ENCODE measurements around the gene MILR1. TPM values are rescaled to one million over a fixed set of nuclear protein-coding genes. Genes with fewer than 3 reads are reported as not detected.

Gene MILR1
- total and polyA plus RNA-seq, 7 experiments from 2014 or later: 1.1 to 17.9 (median 1.6) TPM; not detected in 2

GRCh38 chr17:64443086-64443760 lies 5.7 kb upstream of the MILR1 start:
- intact Hi-C loops (cut with micrococcal nuclease): loop anchor here in 1 of 2 donors (2.0 kb wide), 1 partner anchor 14 kb away; no protein-coding TSS in a partner anchor
- H3K4me3 Mint-ChIP-seq: peak overlapping the region in 1 of 10 donors; percentile 84
- peaks cover 4 to 15% (median 8%) of the 10 kb centered on the region in 5 donors for H3K36me3 Mint-ChIP-seq
- POLR2A ChIA-PET: interaction anchor here (1.5 kb wide), 1 partner anchor 13 kb away, joined by 7 read pairs; no protein-coding TSS in a partner anchor
- H3K9me3 ChIP-seq (ENCODE audit: control insufficient read depth in 2 of 3, low read length in 3 of 3): peaks cover 0 to 6% (median 2%) of the 10 kb centered on the region in 3 experiments
- H3K36me3 ChIP-seq (ENCODE audit: control insufficient read depth in 2 of 3, insufficient read depth in 3 of 3, low read length in 3 of 3): no peaks in the 10 kb centered on the region
- no peak for ATAC-seq
- H3K4me3 ChIP-seq (ENCODE audit: low read length): no peak overlapping the region
- no peak for DNase-seq
- H3K27me3 ChIP-seq (ENCODE audit: control insufficient read depth in 2 of 2, insufficient read depth in 2 of 2, low read length in 2 of 2): no peaks in the 10 kb centered on the region
- H3K27me3 Mint-ChIP-seq: no peaks in the 10 kb centered on the region
- peak overlapping the region in 4 of 9 donors; percentile 9 to 85 (median 62) for H3K27ac Mint-ChIP-seq
- H3K4me1 ChIP-seq (ENCODE audit: control insufficient read depth in 2 of 2, insufficient read depth in 2 of 2, low read length in 2 of 2): peaks cover 7 to 12% of the 10 kb centered on the region in 2 donors
- peaks cover 5 to 15% (median 10%) of the 10 kb centered on the region in 11 donors for H3K9me3 Mint-ChIP-seq
- peaks cover 17 to 40% (median 36%) of the 10 kb centered on the region in 7 donors for H3K4me1 Mint-ChIP-seq
- CTCF ChIA-PET: interaction anchor here (0.6 to 1.3 kb wide), 4 partner anchors 13 to 204 kb away, joined by 3 to 4 read pairs (median 4); no protein-coding TSS in a partner anchor
- no peak overlapping the region for H3K27ac ChIP-seq (ENCODE audit: low read depth, low read length)

GRCh38 chr17:64447526-64447925 lies 1.4 kb upstream of the MILR1 start:
- Histone ChIP-seq H3K27ac (ENCODE audit: low read depth, low read length) (no peak overlapping the region), H3K36me3 (ENCODE audit: control insufficient read depth in 2 of 3, insufficient read depth in 3 of 3, low read length in 3 of 3) (no peaks in the 10 kb centered on the region), H3K4me1 (ENCODE audit: control insufficient read depth in 2 of 2, insufficient read depth in 2 of 2, low read length in 2 of 2) (peaks cover 3% of the 10 kb centered on the region in 2 donors), H3K4me3 (ENCODE audit: low read length) (no peak overlapping the region), H3K9me3 (ENCODE audit: control insufficient read depth in 2 of 3, low read length in 3 of 3) (no peaks in the 10 kb centered on the region), H3K27me3 (ENCODE audit: control insufficient read depth in 2 of 2, insufficient read depth in 2 of 2, low read length in 2 of 2) (no peaks in the 10 kb centered on the region)
- peak overlapping the region in 1 of 9 donors; percentile 43 for H3K27ac Mint-ChIP-seq
- ATAC-seq: no peak
- ChIA-PET CTCF (no interaction called here), POLR2A (interaction anchor here (0.7 to 1.6 kb wide), 3 partner anchors 51 to 665 kb away, joined by 3 to 6 read pairs (median 5); no protein-coding TSS in a partner anchor)
- H3K4me1 Mint-ChIP-seq: peaks cover 10 to 35% (median 20%) of the 10 kb centered on the region in 7 donors
- no peak overlapping the region for H3K4me3 Mint-ChIP-seq
- H3K36me3 Mint-ChIP-seq: no peaks in the 10 kb centered on the region
- H3K27me3 Mint-ChIP-seq: no peaks in the 10 kb centered on the region
- intact Hi-C loops (cut with micrococcal nuclease): no loop called here
- no peaks in the 10 kb centered on the region for H3K9me3 Mint-ChIP-seq
- no peak for DNase-seq

GRCh38 chr17:64449545-64449944 lies 630 bp downstream of the MILR1 start:
- Mint-ChIP-seq H3K9me3 (no peaks in the 10 kb centered on the region), H3K4me3 (peak overlapping the region in 1 of 10 donors; percentile 67), H3K27me3 (peaks cover 0 to 2% (median 0%) of the 10 kb centered on the region in 5 donors), H3K36me3 (no peaks in the 10 kb centered on the region), H3K4me1 (peaks cover 5 to 23% (median 11%) of the 10 kb centered on the region in 7 donors), H3K27ac (peak overlapping the region in 2 of 9 donors; percentile 21 to 50)
- Histone ChIP-seq H3K27ac (ENCODE audit: low read depth, low read length) (no peak overlapping the region), H3K27me3 (ENCODE audit: control insufficient read depth in 2 of 2, insufficient read depth in 2 of 2, low read length in 2 of 2) (no peaks in the 10 kb centered on the region), H3K4me1 (ENCODE audit: control insufficient read depth in 2 of 2, insufficient read depth in 2 of 2, low read length in 2 of 2) (no peaks in the 10 kb centered on the region), H3K4me3 (ENCODE audit: low read length) (no peak overlapping the region), H3K9me3 (ENCODE audit: control insufficient read depth in 2 of 3, low read length in 3 of 3) (no peaks in the 10 kb centered on the region), H3K36me3 (ENCODE audit: control insufficient read depth in 2 of 3, insufficient read depth in 3 of 3, low read length in 3 of 3) (no peaks in the 10 kb centered on the region)
- ATAC-seq (peak; percentile 27), DNase-seq (no peak)
- intact Hi-C loops (cut with micrococcal nuclease): no loop called here
- ChIA-PET CTCF (interaction anchor here (1.4 to 1.5 kb wide), 2 partner anchors 28 to 31 kb away, joined by 3 to 4 read pairs; no protein-coding TSS in a partner anchor), POLR2A (interaction anchor here (1.3 to 1.4 kb wide), 2 partner anchors 41 to 56 kb away, joined by 3 to 7 read pairs; no protein-coding TSS in a partner anchor)

DNA sequence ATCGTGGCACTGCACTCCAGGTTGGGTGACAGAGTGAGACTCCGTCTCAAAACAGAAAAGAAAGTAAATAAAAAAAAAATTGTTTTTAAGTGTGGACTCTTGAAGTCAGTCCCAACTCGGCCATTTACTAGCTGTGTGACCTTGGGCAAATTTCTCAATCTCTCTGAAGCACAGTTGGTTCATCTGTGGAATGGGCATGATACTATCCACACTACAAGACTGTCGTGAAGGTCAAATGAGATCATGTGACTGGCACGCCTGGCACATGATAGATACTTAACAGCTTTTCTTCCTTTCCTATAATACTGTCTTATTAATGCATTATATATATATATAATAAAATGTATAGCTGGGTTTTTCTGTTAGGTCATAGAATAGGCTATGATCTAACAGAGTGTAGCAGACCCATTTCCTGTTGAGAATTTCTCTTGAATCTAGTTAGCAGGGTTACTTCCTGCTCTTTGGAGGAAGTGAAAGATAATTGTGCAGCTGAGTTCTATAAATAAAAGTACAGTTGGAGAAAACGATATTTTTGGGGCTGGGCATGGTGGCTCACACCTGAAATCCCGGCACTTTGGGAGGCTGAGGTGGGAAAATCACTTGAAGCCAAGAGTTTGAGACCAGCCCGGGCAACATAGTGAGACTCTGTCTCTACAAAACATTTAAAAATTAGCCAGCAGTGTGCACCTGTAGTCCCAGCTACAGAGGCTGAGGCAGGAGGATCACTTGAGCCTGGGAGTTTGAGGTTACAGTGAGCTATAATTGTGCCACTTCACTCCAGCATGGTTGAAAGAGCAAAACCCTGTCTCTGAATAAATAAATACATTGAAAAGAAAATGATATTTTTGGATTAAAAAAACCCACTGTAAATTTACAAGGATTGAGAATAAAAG lies 7.3 kb downstream of the MILR1 start:
- Histone ChIP-seq H3K36me3 (ENCODE audit: control insufficient read depth in 2 of 3, insufficient read depth in 3 of 3, low read length in 3 of 3) (no peaks in the 10 kb centered on the region), H3K4me3 (ENCODE audit: low read length) (no peak overlapping the region), H3K9me3 (ENCODE audit: control insufficient read depth in 2 of 3, low read length in 3 of 3) (no peaks in the 10 kb centered on the region), H3K4me1 (ENCODE audit: control insufficient read depth in 2 of 2, insufficient read depth in 2 of 2, low read length in 2 of 2) (peaks cover 5 to 10% of the 10 kb centered on the region in 2 donors), H3K27ac (ENCODE audit: low read depth, low read length) (peak overlapping the region; percentile 43), H3K27me3 (ENCODE audit: control insufficient read depth in 2 of 2, insufficient read depth in 2 of 2, low read length in 2 of 2) (no peaks in the 10 kb centered on the region)
- Mint-ChIP-seq H3K4me3 (peak overlapping the region in 9 of 10 donors; percentile 43 to 82 (median 64)), H3K27me3 (peaks cover 0 to 2% (median 0%) of the 10 kb centered on the region in 5 donors), H3K27ac (peak overlapping the region; percentile 64 to 96 (median 89)), H3K36me3 (peaks cover 0 to 2% (median 0%) of the 10 kb centered on the region in 5 donors), H3K9me3 (peaks cover 0 to 2% (median 0%) of the 10 kb centered on the region in 11 donors), H3K4me1 (peaks cover 17 to 46% (median 35%) of the 10 kb centered on the region in 7 donors)
- peak; percentile 72 for ATAC-seq
- POLR2A ChIA-PET: interaction anchor here (0.6 to 3.8 kb wide), 15 partner anchors 10 to 514 kb away, joined by 3 to 39 read pairs (median 3); partner anchors contain the start of genes CEP95, DDX5 and POLG2
- intact Hi-C loops (cut with micrococcal nuclease): loop anchor here in 1 of 2 donors (2.0 kb wide), 1 partner anchor 13 kb away; no protein-coding TSS in a partner anchor
- peak in 6 of 9 donors; percentile 7 to 47 (median 39) for DNase-seq
- CTCF ChIA-PET: interaction anchor here (1.0 to 1.3 kb wide), 6 partner anchors 13 to 36 kb away, joined by 3 to 5 read pairs (median 4); no protein-coding TSS in a partner anchor

DNA sequence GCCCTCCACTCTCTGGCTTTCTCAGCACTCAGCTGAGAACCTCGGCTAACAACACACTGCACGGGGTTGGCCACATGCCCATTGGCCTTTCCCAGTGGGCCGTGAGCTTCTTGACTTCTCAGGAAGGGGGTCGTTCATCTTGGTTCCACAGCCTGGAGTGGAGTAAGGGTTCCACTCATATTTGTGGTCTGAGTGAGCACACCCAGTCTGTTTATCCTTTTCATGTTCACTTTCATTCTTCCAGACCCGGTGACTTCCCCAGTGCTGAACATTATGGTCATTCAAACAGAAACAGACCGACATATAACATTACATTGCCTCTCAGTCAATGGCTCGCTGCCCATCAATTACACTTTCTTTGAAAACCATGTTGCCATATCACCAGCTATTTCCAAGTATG lies 8.2 kb downstream of the MILR1 start:
- H3K4me3 Mint-ChIP-seq: peak overlapping the region in 2 of 10 donors; percentile 40 to 50
- intact Hi-C loops (cut with micrococcal nuclease): loop anchor here in 1 of 2 donors (2.0 kb wide), 1 partner anchor 14 kb away; no protein-coding TSS in a partner anchor
- H3K36me3 ChIP-seq (ENCODE audit: control insufficient read depth in 2 of 3, insufficient read depth in 3 of 3, low read length in 3 of 3): no peaks in the 10 kb centered on the region
- H3K4me1 Mint-ChIP-seq: peaks cover 17 to 46% (median 35%) of the 10 kb centered on the region in 7 donors
- ATAC-seq (no peak), DNase-seq (no peak)
- POLR2A ChIA-PET: interaction anchor here (0.9 to 3.8 kb wide), 7 partner anchors 11 to 65 kb away, joined by 3 to 39 read pairs (median 3); partner anchors contain the start of genes CEP95 and DDX5
- H3K27ac ChIP-seq (ENCODE audit: low read depth, low read length): peak overlapping the region; percentile 43
- peaks cover 0 to 4% (median 0%) of the 10 kb centered on the region in 5 donors for H3K27me3 Mint-ChIP-seq
- H3K36me3 Mint-ChIP-seq: peaks cover 0 to 2% (median 0%) of the 10 kb centered on the region in 5 donors
- H3K4me1 ChIP-seq (ENCODE audit: control insufficient read depth in 2 of 2, insufficient read depth in 2 of 2, low read length in 2 of 2): peaks cover 5 to 10% of the 10 kb centered on the region in 2 donors
- peaks cover 0 to 2% (median 0%) of the 10 kb centered on the region in 11 donors for H3K9me3 Mint-ChIP-seq
- H3K27me3 ChIP-seq (ENCODE audit: control insufficient read depth in 2 of 2, insufficient read depth in 2 of 2, low read length in 2 of 2): no peaks in the 10 kb centered on the region
- peak overlapping the region in 8 of 9 donors; percentile 23 to 90 (median 84) for H3K27ac Mint-ChIP-seq
- CTCF ChIA-PET: interaction anchor here (1.1 to 1.3 kb wide), 2 partner anchors 36 to 37 kb away, joined by 3 to 4 read pairs; no protein-coding TSS in a partner anchor
- H3K4me3 ChIP-seq (ENCODE audit: low read length): no peak overlapping the region
- H3K9me3 ChIP-seq (ENCODE audit: control insufficient read depth in 2 of 3, low read length in 3 of 3): no peaks in the 10 kb centered on the region

Measured in naive thymus-derived CD4-positive, alpha-beta T cell (primary cell).